ENCODE data around the gene MLLT3. TPM values are rescaled to one million over a fixed set of nuclear protein-coding genes. Genes with fewer than 3 reads are reported as not detected.

The MLLT3 gene
- total RNA-seq, 1 donor from 2014 or later, result 35.1 TPM

DNA sequence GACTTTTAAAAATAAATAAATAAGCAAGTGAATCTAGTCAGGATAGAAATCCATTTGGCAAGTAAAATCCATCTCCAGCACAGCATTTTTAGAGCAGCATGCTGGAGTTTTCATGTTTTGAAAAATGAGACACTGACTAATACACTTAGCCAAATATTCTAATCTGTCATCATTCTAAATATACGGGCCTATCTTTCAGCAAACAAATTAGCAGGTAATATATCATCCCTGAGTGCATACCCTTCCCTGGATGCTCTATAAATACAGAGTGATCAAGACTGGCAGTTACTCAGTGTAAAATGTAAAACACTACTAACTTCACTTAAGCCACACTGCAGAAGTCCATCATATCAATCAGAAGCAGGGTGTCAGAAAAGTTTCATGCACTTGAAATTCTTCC is 58.4 kb downstream of the MLLT3 start:
- no peaks in the 10 kb centered on the region for H3K9me3 ChIP-seq (ENCODE audit: insufficient read depth, low read depth, low read length)
- H2AFZ ChIP-seq (ENCODE audit: low read depth, low read length), result no peak overlapping the region
- no peak for TF ChIP-seq CTCF (IDR thresholded peaks at IDR 0.05; ENCODE audit: insufficient read depth, low read depth, low read length)
- no peak for TF ChIP-seq EZH2 (IDR thresholded peaks at IDR 0.05; ENCODE audit: insufficient read depth, low read length)
- H3K27ac ChIP-seq (ENCODE audit: low read depth, low read length), result no peak overlapping the region
- H3K9me3 Mint-ChIP-seq (ENCODE audit: unreplicated experiment), result no peaks in the 10 kb centered on the region
- H3K4me3 Mint-ChIP-seq (ENCODE audit: unreplicated experiment), result no peak overlapping the region
- H4K20me1 ChIP-seq (ENCODE audit: insufficient read depth, low read length), result no peaks in the 10 kb centered on the region
- no peak overlapping the region for H3K4me2 ChIP-seq (ENCODE audit: low read length)
- no peak overlapping the region for H3K9ac ChIP-seq (ENCODE audit: low read length)
- peaks cover 29% of the 10 kb centered on the region for H3K4me1 Mint-ChIP-seq (ENCODE audit: low read depth, unreplicated experiment)
- H3K4me3 ChIP-seq (ENCODE audit: insufficient read depth, low read depth, low read length), result no peak overlapping the region
- H3K27me3 ChIP-seq (ENCODE audit: insufficient read depth, low read length), result no peaks in the 10 kb centered on the region
- H3K27ac Mint-ChIP-seq (ENCODE audit: unreplicated experiment), result no peak overlapping the region
- peaks cover 6% of the 10 kb centered on the region for H3K4me1 ChIP-seq (ENCODE audit: insufficient read depth, low read length)
- no peaks in the 10 kb centered on the region for H3K27me3 Mint-ChIP-seq (ENCODE audit: low read depth, unreplicated experiment)
- no peaks in the 10 kb centered on the region for H3K36me3 Mint-ChIP-seq (ENCODE audit: low read depth, unreplicated experiment)
- DNase-seq (ENCODE audit: low read depth), result no peak
- peaks cover 9% of the 10 kb centered on the region for H3K79me2 ChIP-seq (ENCODE audit: insufficient read depth, low read length)
- no peak for FAIRE-seq
- H3K36me3 ChIP-seq (ENCODE audit: insufficient read depth, low read length), result no peaks in the 10 kb centered on the region

DNA sequence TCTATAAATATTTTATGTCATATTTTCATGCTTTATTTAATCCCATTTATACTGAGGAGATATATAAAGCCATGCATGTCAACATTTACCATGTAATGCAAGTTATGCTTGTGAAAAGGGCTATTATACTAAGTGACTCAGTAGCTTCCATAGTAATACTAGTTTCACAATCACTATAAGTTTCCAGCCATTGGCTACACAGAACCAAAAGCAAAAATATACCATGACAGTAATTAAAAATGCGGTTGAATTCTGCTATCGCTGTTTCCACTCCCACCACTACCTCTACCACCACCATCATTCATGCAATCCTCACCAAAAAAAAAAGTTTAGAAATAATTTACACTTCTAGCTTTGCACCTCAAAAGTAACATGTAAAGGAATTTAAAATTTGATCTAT is 60.2 kb downstream of the MLLT3 start:
- Histone ChIP-seq H3K9me3 (ENCODE audit: insufficient read depth, low read depth, low read length) (no peaks in the 10 kb centered on the region), H2AFZ (ENCODE audit: low read depth, low read length) (no peak overlapping the region), H3K9ac (ENCODE audit: low read length) (no peak overlapping the region), H3K27ac (ENCODE audit: low read depth, low read length) (no peak overlapping the region), H3K4me2 (ENCODE audit: low read length) (no peak overlapping the region), H3K27me3 (ENCODE audit: insufficient read depth, low read length) (no peaks in the 10 kb centered on the region), H4K20me1 (ENCODE audit: insufficient read depth, low read length) (no peaks in the 10 kb centered on the region), H3K36me3 (ENCODE audit: insufficient read depth, low read length) (no peaks in the 10 kb centered on the region), H3K79me2 (ENCODE audit: insufficient read depth, low read length) (peaks cover 9% of the 10 kb centered on the region), H3K4me1 (ENCODE audit: insufficient read depth, low read length) (peaks cover 17% of the 10 kb centered on the region), H3K4me3 (ENCODE audit: insufficient read depth, low read depth, low read length) (no peak overlapping the region)
- Mint-ChIP-seq H3K4me3 (ENCODE audit: unreplicated experiment) (no peak overlapping the region), H3K27me3 (ENCODE audit: low read depth, unreplicated experiment) (no peaks in the 10 kb centered on the region), H3K9me3 (ENCODE audit: unreplicated experiment) (no peaks in the 10 kb centered on the region), H3K36me3 (ENCODE audit: low read depth, unreplicated experiment) (no peaks in the 10 kb centered on the region), H3K27ac (ENCODE audit: unreplicated experiment) (peak overlapping the region; percentile 15), H3K4me1 (ENCODE audit: low read depth, unreplicated experiment) (peaks cover 34% of the 10 kb centered on the region)
- FAIRE-seq, result no peak
- no peak for TF ChIP-seq CTCF (IDR thresholded peaks at IDR 0.05; ENCODE audit: insufficient read depth, low read depth, low read length)
- no peak for TF ChIP-seq EZH2 (IDR thresholded peaks at IDR 0.05; ENCODE audit: insufficient read depth, low read length)
- DNase-seq (ENCODE audit: low read depth), result no peak

DNA sequence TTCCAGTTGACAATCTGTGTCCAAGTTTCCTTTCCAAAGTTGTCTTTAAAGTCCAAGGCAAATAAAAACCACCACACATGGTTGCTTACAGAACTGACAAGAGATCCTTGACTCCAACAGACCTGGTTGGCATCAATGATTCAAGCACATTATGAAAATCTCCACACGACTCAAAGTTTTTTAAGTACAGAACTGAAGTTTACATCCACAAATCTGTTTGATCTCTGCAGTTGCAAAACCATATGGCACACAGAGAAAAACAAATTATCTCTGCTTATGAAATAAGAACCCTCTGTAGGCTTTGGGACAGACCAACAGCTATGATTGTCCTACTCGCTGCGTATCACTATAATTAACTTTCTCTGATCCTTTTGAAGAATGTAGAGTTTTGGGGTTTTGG is 60.8 kb downstream of the MLLT3 start:
- Mint-ChIP-seq H3K27me3 (ENCODE audit: low read depth, unreplicated experiment) (no peaks in the 10 kb centered on the region), H3K9me3 (ENCODE audit: unreplicated experiment) (no peaks in the 10 kb centered on the region), H3K4me1 (ENCODE audit: low read depth, unreplicated experiment) (peaks cover 36% of the 10 kb centered on the region), H3K27ac (ENCODE audit: unreplicated experiment) (no peak overlapping the region), H3K4me3 (ENCODE audit: unreplicated experiment) (no peak overlapping the region), H3K36me3 (ENCODE audit: low read depth, unreplicated experiment) (no peaks in the 10 kb centered on the region)
- Histone ChIP-seq H3K4me3 (ENCODE audit: insufficient read depth, low read depth, low read length) (no peak overlapping the region), H3K9me3 (ENCODE audit: insufficient read depth, low read depth, low read length) (no peaks in the 10 kb centered on the region), H3K27ac (ENCODE audit: low read depth, low read length) (no peak overlapping the region), H3K36me3 (ENCODE audit: insufficient read depth, low read length) (no peaks in the 10 kb centered on the region), H3K27me3 (ENCODE audit: insufficient read depth, low read length) (no peaks in the 10 kb centered on the region), H3K9ac (ENCODE audit: low read length) (no peak overlapping the region), H2AFZ (ENCODE audit: low read depth, low read length) (no peak overlapping the region), H3K4me2 (ENCODE audit: low read length) (no peak overlapping the region), H3K79me2 (ENCODE audit: insufficient read depth, low read length) (peaks cover 10% of the 10 kb centered on the region), H3K4me1 (ENCODE audit: insufficient read depth, low read length) (peaks cover 17% of the 10 kb centered on the region), H4K20me1 (ENCODE audit: insufficient read depth, low read length) (no peaks in the 10 kb centered on the region)
- no peak for TF ChIP-seq CTCF (IDR thresholded peaks at IDR 0.05; ENCODE audit: insufficient read depth, low read depth, low read length)
- no peak for TF ChIP-seq EZH2 (IDR thresholded peaks at IDR 0.05; ENCODE audit: insufficient read depth, low read length)
- no peak for DNase-seq (ENCODE audit: low read depth)
- FAIRE-seq, result no peak
